Activated T-cell treated with anti-CD3 and anti-CD28 coated beads for 4 hours (primary cell): ENCODE data around the gene RNF166.
"Not testable (repeated sequence)": the region's sequence is repeated elsewhere in the genome, so short reads cannot be mapped to it uniquely, and the experiment has no call there.

Source experiments
- DNase-seq: peaks from one replicate; pipeline ENCODE4 v3.0.0-alpha.2; 2020

Gene RNF166

GRCh38 chr16:88669980-88670379 lies 36.2 kb downstream of the RNF166 start:
- DNase-seq: no peak

GRCh38 chr16:88669493-88669892 lies 36.7 kb downstream of the RNF166 start:
- not testable (repeated sequence) for DNase-seq

GRCh38 chr16:88667461-88667860 lies 38.7 kb downstream of the RNF166 start:
- no peak for DNase-seq

GRCh38 chr16:88665570-88665969 lies 40.6 kb downstream of the RNF166 start:
- no peak for DNase-seq

GRCh38 chr16:88665148-88665547 lies 41.1 kb downstream of the RNF166 start:
- DNase-seq: no peak

- peak; percentile 90 for DNase-seq
These were observed 43.2 kb downstream of the RNF166 start, which contains the start of gene MVD for GRCh38 chr16:88662843-88663606. TSS of gene MVD (minus strand) at chr16:88663091. CDS start at chr16:88663080, 11 bp downstream.

GRCh38 chr16:88662222-88662842 lies 43.9 kb downstream of the RNF166 start:
- no peak for DNase-seq

GRCh38 chr16:88661468-88661867 lies 44.7 kb downstream of the RNF166 start:
- DNase-seq: no peak

- no peak for DNase-seq
These were observed 47.0 kb downstream of the RNF166 start for GRCh38 chr16:88659160-88659559.

- no peak for DNase-seq
These were observed 47.5 kb downstream of the RNF166 start for GRCh38 chr16:88658714-88659113.

GRCh38 chr16:88657371-88657770 lies 48.8 kb downstream of the RNF166 start:
- DNase-seq: no peak

GRCh38 chr16:88656291-88656980 lies 49.8 kb downstream of the RNF166 start:
- DNase-seq: no peak

GRCh38 chr16:88655733-88656281 lies 50.4 kb downstream of the RNF166 start:
- no peak for DNase-seq

GRCh38 chr16:88655053-88655732 lies 51.0 kb downstream of the RNF166 start:
- DNase-seq: no peak

- DNase-seq: no peak
These were observed 51.7 kb downstream of the RNF166 start for GRCh38 chr16:88654363-88655052.

- DNase-seq: no peak
These were observed 52.4 kb downstream of the RNF166 start for GRCh38 chr16:88653596-88654362.

GRCh38 chr16:88653101-88653500 lies 53.1 kb downstream of the RNF166 start:
- DNase-seq: no peak

- DNase-seq: no peak
These were observed 53.5 kb downstream of the RNF166 start for GRCh38 chr16:88652762-88653063.

GRCh38 chr16:88651989-88652761 lies 54.0 kb downstream of the RNF166 start:
- no peak for DNase-seq

- peak; percentile 39 for DNase-seq
These were observed 54.8 kb downstream of the RNF166 start for GRCh38 chr16:88651276-88651988.
